ENCODE results near the gene HECTD1.
"Not testable (repeated sequence)": the region's sequence is repeated elsewhere in the genome, so short reads cannot be mapped to it uniquely, and the experiment has no call there.

Gene HECTD1

GRCh38 chr14:31194095-31194494, 13.5 kb downstream of the HECTD1 start:
- H3K27me3 Mint-ChIP-seq: no peaks in the 10 kb centered on the region
- peak overlapping the region; percentile 41 for H3K27ac Mint-ChIP-seq
- H3K4me1 Mint-ChIP-seq: peaks cover 23% of the 10 kb centered on the region
- H3K9me3 Mint-ChIP-seq: no peaks in the 10 kb centered on the region
- DNase-seq (ENCODE audit: low spot score in 2 of 2) (no peak), ATAC-seq (ENCODE audit: low read depth) (no peak)
- H3K4me3 Mint-ChIP-seq: no peak overlapping the region
- H3K36me3 Mint-ChIP-seq: peaks cover 14% of the 10 kb centered on the region

GRCh38 chr14:31192544-31192943, 15.0 kb downstream of the HECTD1 start:
- Mint-ChIP-seq H3K4me1 (peaks cover 25% of the 10 kb centered on the region), H3K36me3 (peaks cover 16% of the 10 kb centered on the region)
- not testable (repeated sequence) for H3K9me3 Mint-ChIP-seq; H3K27ac Mint-ChIP-seq; H3K4me3 Mint-ChIP-seq; H3K27me3 Mint-ChIP-seq; ATAC-seq (ENCODE audit: low read depth); DNase-seq (ENCODE audit: low spot score in 2 of 2)

GRCh38 chr14:31190717-31191263, 16.8 kb downstream of the HECTD1 start:
- ATAC-seq (ENCODE audit: low read depth): no peak
- DNase-seq (ENCODE audit: low spot score in 2 of 2): no peak
- Mint-ChIP-seq H3K36me3 (peaks cover 13% of the 10 kb centered on the region), H3K27ac (no peak overlapping the region), H3K4me1 (peaks cover 21% of the 10 kb centered on the region), H3K27me3 (no peaks in the 10 kb centered on the region), H3K4me3 (no peak overlapping the region), H3K9me3 (no peaks in the 10 kb centered on the region)

GRCh38 chr14:31190219-31190603, 17.4 kb downstream of the HECTD1 start:
- no peak overlapping the region for H3K27ac Mint-ChIP-seq
- no peak overlapping the region for H3K4me3 Mint-ChIP-seq
- H3K9me3 Mint-ChIP-seq: no peaks in the 10 kb centered on the region
- DNase-seq (ENCODE audit: low spot score in 2 of 2) (no peak), ATAC-seq (ENCODE audit: low read depth) (no peak)
- H3K36me3 Mint-ChIP-seq: peaks cover 14% of the 10 kb centered on the region
- no peaks in the 10 kb centered on the region for H3K27me3 Mint-ChIP-seq
- H3K4me1 Mint-ChIP-seq: peaks cover 21% of the 10 kb centered on the region

GRCh38 chr14:31189346-31190218, 18.0 kb downstream of the HECTD1 start:
- peak overlapping the region; percentile 71 for H3K27ac Mint-ChIP-seq
- peaks cover 18% of the 10 kb centered on the region for H3K4me1 Mint-ChIP-seq
- no peak for DNase-seq (ENCODE audit: low spot score in 2 of 2)
- no peak for ATAC-seq (ENCODE audit: low read depth)
- H3K4me3 Mint-ChIP-seq: no peak overlapping the region
- H3K27me3 Mint-ChIP-seq: no peaks in the 10 kb centered on the region
- H3K9me3 Mint-ChIP-seq: no peaks in the 10 kb centered on the region
- H3K36me3 Mint-ChIP-seq: peaks cover 17% of the 10 kb centered on the region

GRCh38 chr14:31188744-31189143, 18.8 kb downstream of the HECTD1 start:
- Mint-ChIP-seq H3K4me1 (peaks cover 18% of the 10 kb centered on the region), H3K9me3 (no peaks in the 10 kb centered on the region), H3K27ac (peak overlapping the region; percentile 71), H3K27me3 (no peaks in the 10 kb centered on the region), H3K4me3 (no peak overlapping the region), H3K36me3 (peaks cover 15% of the 10 kb centered on the region)
- ATAC-seq (ENCODE audit: low read depth) (no peak), DNase-seq (ENCODE audit: low spot score in 2 of 2) (no peak)

- not testable (repeated sequence) for DNase-seq (ENCODE audit: low spot score in 2 of 2); H3K27ac Mint-ChIP-seq; H3K4me3 Mint-ChIP-seq; H3K4me1 Mint-ChIP-seq; H3K9me3 Mint-ChIP-seq; ATAC-seq (ENCODE audit: low read depth); H3K27me3 Mint-ChIP-seq
- H3K36me3 Mint-ChIP-seq: peaks cover 15% of the 10 kb centered on the region
Observed at GRCh38 chr14:31182016-31182415, 25.6 kb downstream of the HECTD1 start.

GRCh38 chr14:31181271-31181670, 26.3 kb downstream of the HECTD1 start:
- DNase-seq (ENCODE audit: low spot score in 2 of 2) (no peak), ATAC-seq (ENCODE audit: low read depth) (no peak)
- Mint-ChIP-seq H3K36me3 (peaks cover 17% of the 10 kb centered on the region), H3K27me3 (no peaks in the 10 kb centered on the region), H3K27ac (no peak overlapping the region), H3K4me1 (peaks cover 8% of the 10 kb centered on the region), H3K9me3 (no peaks in the 10 kb centered on the region), H3K4me3 (no peak overlapping the region)

- H3K27ac Mint-ChIP-seq: no peak overlapping the region
- H3K4me1 Mint-ChIP-seq: peaks cover 5% of the 10 kb centered on the region
- ATAC-seq (ENCODE audit: low read depth) (no peak), DNase-seq (ENCODE audit: low spot score in 2 of 2) (no peak)
- peaks cover 12% of the 10 kb centered on the region for H3K36me3 Mint-ChIP-seq
- no peaks in the 10 kb centered on the region for H3K27me3 Mint-ChIP-seq
- H3K9me3 Mint-ChIP-seq: no peaks in the 10 kb centered on the region
- H3K4me3 Mint-ChIP-seq: no peak overlapping the region
Observed at GRCh38 chr14:31180299-31181051, 27.1 kb downstream of the HECTD1 start.

GRCh38 chr14:31174433-31174832, 33.2 kb downstream of the HECTD1 start:
- Mint-ChIP-seq H3K4me3 (no peak overlapping the region), H3K4me1 (peaks cover 2% of the 10 kb centered on the region), H3K9me3 (no peaks in the 10 kb centered on the region), H3K36me3 (peaks cover 18% of the 10 kb centered on the region), H3K27ac (no peak overlapping the region), H3K27me3 (no peaks in the 10 kb centered on the region)
- ATAC-seq (ENCODE audit: low read depth) (no peak), DNase-seq (ENCODE audit: low spot score in 2 of 2) (no peak)

GRCh38 chr14:31173120-31173837, 34.3 kb downstream of the HECTD1 start:
- Mint-ChIP-seq H3K36me3 (peaks cover 18% of the 10 kb centered on the region), H3K27me3 (no peaks in the 10 kb centered on the region)

GRCh38 chr14:31172084-31172483, 35.5 kb downstream of the HECTD1 start:
- Mint-ChIP-seq H3K27me3 (no peaks in the 10 kb centered on the region), H3K36me3 (peaks cover 21% of the 10 kb centered on the region)

More at GRCh38 chr14:31173120-31173837, 34.3 kb downstream of the HECTD1 start:
- H3K9me3 Mint-ChIP-seq: no peaks in the 10 kb centered on the region
- ATAC-seq (ENCODE audit: low read depth) (no peak), DNase-seq (ENCODE audit: low spot score in 2 of 2) (no peak)
- no peak overlapping the region for H3K4me3 Mint-ChIP-seq
- peaks cover 2% of the 10 kb centered on the region for H3K4me1 Mint-ChIP-seq
- H3K27ac Mint-ChIP-seq: peak overlapping the region; percentile 31

GRCh38 chr14:31170411-31170810, 37.2 kb downstream of the HECTD1 start:
- DNase-seq (ENCODE audit: low spot score in 2 of 2) (no peak), ATAC-seq (ENCODE audit: low read depth) (no peak)
- Mint-ChIP-seq H3K4me1 (no peaks in the 10 kb centered on the region), H3K36me3 (peaks cover 25% of the 10 kb centered on the region), H3K4me3 (no peak overlapping the region), H3K27ac (peak overlapping the region; percentile 39), H3K9me3 (no peaks in the 10 kb centered on the region), H3K27me3 (no peaks in the 10 kb centered on the region)

More at GRCh38 chr14:31172084-31172483, 35.5 kb downstream of the HECTD1 start:
- H3K4me1 Mint-ChIP-seq: no peaks in the 10 kb centered on the region
- no peak overlapping the region for H3K4me3 Mint-ChIP-seq
- ATAC-seq (ENCODE audit: low read depth) (no peak), DNase-seq (ENCODE audit: low spot score in 2 of 2) (no peak)
- H3K27ac Mint-ChIP-seq: no peak overlapping the region
- no peaks in the 10 kb centered on the region for H3K9me3 Mint-ChIP-seq

GRCh38 chr14:31169877-31170276, 37.7 kb downstream of the HECTD1 start:
- peaks cover 30% of the 10 kb centered on the region for H3K36me3 Mint-ChIP-seq
- H3K4me1 Mint-ChIP-seq: peaks cover 3% of the 10 kb centered on the region
- no peaks in the 10 kb centered on the region for H3K27me3 Mint-ChIP-seq
- DNase-seq (ENCODE audit: low spot score in 2 of 2): no peak
- H3K9me3 Mint-ChIP-seq: no peaks in the 10 kb centered on the region
- no peak overlapping the region for H3K27ac Mint-ChIP-seq
- no peak overlapping the region for H3K4me3 Mint-ChIP-seq
- no peak for ATAC-seq (ENCODE audit: low read depth)

All from memory B cell (primary cell).